GM03348 (cell line): Measurements from ENCODE around the gene NUP160.
"Not testable (repeated sequence)": the region's sequence is repeated elsewhere in the genome, so short reads cannot be mapped to it uniquely, and the experiment has no call there.

Source experiments
- DNase-seq: peaks from one replicate; pipeline ENCODE4 v3.0.0; 2012; ENCODE audit warnings: low spot score

NUP160 gene, protein sequence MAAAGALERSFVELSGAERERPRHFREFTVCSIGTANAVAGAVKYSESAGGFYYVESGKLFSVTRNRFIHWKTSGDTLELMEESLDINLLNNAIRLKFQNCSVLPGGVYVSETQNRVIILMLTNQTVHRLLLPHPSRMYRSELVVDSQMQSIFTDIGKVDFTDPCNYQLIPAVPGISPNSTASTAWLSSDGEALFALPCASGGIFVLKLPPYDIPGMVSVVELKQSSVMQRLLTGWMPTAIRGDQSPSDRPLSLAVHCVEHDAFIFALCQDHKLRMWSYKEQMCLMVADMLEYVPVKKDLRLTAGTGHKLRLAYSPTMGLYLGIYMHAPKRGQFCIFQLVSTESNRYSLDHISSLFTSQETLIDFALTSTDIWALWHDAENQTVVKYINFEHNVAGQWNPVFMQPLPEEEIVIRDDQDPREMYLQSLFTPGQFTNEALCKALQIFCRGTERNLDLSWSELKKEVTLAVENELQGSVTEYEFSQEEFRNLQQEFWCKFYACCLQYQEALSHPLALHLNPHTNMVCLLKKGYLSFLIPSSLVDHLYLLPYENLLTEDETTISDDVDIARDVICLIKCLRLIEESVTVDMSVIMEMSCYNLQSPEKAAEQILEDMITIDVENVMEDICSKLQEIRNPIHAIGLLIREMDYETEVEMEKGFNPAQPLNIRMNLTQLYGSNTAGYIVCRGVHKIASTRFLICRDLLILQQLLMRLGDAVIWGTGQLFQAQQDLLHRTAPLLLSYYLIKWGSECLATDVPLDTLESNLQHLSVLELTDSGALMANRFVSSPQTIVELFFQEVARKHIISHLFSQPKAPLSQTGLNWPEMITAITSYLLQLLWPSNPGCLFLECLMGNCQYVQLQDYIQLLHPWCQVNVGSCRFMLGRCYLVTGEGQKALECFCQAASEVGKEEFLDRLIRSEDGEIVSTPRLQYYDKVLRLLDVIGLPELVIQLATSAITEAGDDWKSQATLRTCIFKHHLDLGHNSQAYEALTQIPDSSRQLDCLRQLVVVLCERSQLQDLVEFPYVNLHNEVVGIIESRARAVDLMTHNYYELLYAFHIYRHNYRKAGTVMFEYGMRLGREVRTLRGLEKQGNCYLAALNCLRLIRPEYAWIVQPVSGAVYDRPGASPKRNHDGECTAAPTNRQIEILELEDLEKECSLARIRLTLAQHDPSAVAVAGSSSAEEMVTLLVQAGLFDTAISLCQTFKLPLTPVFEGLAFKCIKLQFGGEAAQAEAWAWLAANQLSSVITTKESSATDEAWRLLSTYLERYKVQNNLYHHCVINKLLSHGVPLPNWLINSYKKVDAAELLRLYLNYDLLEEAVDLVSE (N-terminal part only)

DNA sequence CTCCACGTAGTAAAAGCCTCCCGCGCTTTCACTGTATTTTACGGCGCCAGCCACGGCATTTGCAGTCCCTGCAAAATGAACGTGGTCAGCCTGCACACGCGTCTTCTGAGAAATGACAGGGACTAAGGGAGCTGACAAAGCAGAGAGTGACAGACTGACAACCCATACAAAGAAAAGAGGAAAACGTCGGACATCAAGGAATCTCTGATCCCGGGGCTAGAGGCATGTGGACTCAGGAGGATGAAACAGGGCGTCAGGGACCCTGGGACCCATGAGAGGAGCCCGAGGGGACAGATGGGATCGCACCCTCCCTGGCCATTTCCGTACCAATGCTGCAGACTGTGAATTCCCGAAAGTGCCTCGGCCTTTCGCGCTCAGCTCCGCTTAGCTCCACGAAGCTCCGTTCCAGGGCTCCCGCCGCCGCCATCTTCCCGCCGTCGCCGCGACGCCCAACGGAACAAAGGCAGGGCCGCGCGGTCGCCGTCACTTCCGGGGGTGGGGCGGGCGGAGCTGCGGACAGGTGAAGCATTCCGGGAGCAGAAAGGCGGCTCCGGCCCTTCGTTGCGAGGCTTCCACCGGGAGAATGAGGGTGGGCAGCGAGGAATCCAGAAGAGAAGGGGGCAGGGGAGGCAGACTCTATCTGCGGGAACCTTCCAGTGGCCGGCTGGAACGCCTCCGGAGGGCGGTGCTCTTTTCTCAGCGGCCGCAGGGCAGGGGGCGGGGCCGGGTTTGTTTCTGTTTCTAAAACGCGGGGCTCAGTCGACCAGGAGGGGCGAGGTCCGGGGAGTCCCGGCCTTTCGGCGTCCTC is at the start of gene NUP160:
Gene NUP160 (minus strand): TSS at position 459 of the 808 bp plus-strand sequence. CDS start 32 bp downstream, at position 427.
- peak; percentile 92 for DNase-seq

DNA sequence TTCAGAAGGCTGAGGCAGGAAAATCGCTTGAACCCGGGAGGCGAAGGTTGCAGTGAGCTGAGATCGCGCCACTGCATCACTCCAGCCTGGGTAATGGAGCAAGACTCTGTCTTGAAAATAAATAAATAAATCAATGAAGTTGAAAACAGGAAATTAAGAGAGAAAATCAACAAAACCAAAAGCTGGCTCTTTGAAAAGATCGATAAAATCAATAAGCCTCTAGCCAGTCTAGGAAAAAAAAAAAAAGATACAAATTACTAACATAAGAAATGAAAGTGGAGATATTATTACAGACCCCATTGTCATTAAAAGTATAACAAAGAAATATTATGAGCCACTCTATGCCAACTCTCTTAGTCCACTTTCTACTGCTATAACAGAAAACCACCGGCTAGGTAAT is 48.0 kb upstream of the NUP160 start:
- no peak for DNase-seq

DNA sequence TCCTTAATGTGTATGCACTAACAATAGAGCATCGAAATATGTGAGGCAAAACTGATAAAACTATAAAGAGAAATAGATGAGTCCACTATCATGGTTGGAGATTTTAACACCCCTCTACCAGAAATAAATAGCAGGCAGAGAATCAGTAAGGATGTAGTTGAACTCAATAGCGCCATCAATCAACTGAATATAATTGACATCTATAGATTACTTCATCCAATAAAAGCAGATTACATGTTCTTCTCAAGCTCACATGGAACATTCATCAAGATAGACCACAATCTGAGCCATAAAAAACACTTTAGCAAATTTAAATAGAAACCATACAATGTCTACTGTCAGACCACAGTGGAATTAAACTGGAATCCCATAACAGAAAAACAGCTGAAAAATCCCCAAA is 46.9 kb upstream of the NUP160 start:
- no peak for DNase-seq

DNA sequence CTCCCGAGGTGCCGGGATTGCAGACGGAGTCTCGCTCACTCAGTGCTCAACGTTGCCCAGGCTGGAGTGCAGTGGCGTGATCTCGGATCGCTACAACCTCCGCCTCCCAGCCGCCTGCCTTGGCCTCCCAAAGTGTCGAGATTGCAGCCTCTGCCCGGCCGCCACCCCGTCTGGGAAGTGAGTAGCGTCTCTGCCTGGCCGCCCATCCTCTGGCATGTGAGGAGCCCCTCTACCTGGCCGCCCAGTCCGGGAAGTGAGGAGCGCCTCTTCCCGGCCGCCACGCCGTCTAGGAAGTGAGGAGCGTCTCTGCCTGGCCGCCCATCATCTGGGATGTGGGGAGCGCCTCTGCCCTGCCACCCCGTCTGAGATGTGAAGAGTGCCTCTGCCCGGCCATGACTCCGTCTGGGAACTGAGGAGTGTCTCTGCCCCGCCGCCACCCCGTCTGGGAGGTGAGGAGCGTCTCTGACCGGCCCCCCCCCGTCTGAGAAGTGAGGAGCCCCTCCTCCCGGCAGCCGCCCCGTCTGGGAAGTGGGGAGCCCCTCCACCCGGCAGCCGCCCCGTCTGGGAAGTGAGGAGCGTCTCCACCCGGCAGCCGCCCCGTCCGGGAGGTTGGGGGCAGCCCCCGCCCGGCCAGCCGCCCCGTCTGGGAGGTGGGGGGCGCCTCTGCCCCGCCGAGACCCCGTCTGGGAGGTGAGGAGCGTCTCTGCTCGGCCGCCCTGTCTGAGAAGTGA is 44.6 kb upstream of the NUP160 start:
- DNase-seq: not testable (repeated sequence)

DNA sequence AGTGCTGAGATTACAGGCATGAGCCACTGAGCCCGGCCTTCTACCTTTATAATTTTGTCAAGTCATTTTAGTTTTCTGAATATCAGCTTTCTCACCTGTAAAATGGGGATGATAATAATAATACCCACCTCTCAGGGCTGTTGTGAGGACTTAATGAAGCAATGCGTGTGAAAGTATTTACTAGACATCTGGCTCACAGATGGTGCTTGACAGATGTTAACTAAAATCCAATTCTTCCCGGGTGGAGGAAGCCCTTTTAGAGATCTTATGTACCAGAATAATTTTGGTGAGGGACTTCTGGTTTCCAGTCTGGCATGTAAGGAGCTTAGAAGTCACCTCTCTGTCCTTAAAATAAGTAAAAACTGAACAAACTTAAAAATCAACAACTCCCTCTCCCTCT is 43.7 kb upstream of the NUP160 start:
- DNase-seq: peak; percentile 36

DNA sequence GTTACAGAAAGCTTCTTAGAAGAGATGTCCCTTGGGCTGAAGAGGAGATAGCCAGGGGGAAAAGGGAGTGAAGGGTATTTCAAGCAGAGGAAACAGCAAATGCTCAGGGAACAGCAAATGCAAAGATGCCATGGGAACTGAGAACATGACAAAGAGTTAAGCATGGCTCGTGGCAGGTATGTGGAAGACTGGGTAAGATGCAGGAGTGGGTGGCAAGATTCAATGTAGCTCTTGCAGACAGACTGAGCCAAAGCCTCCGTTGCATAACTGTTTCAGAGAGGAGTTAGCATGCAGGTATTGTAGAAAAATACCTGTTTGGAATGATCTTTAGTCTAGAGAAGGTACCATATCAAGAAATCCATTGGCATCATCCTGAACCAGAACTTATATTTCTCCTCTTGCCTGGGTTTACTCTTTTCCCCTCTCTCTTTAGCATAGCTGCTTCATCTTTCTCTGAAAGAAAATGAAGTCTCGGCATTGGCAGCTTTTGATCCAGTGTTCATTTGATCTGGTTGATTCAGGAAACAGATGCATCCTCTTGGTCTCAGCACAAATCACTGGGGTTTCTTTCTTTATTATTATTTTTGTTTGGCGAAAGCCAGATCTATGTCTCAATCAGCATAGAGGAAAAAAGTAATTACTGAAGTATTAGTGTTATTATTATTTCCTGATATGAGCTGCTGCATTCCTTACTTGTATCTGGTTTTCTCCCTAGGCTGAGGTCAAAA is 41.7 kb upstream of the NUP160 start:
- DNase-seq: no peak

DNA sequence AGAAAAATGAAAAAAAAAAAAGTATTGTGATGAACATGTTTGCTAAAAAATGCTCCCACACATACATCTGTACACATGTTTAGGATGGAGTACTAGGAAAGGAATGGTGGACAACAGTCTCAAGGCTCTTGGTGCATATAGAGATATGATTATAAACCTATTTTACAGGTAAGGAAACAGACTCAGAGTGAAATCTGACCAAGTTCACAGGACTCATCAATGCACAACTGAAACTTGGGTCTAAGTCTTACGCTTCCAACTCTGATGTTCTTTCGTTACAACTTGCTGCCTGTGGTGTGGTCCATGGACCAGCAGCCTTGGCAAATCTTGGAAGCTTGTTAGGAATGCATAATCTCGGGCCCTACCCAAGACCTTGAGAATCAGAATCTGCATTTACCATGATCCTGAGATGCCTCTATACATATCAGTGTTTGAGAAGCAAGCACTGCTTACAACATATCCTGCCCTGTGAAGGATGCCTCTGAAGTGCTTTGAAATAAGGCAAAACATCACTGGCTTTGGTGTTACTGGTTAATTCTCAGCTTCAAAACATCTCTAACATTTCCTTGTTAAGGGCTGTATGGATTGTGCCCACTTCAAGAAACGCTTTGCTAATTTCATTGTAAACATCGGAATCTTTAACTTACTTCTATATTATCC is 39.9 kb upstream of the NUP160 start:
- no peak for DNase-seq

DNA sequence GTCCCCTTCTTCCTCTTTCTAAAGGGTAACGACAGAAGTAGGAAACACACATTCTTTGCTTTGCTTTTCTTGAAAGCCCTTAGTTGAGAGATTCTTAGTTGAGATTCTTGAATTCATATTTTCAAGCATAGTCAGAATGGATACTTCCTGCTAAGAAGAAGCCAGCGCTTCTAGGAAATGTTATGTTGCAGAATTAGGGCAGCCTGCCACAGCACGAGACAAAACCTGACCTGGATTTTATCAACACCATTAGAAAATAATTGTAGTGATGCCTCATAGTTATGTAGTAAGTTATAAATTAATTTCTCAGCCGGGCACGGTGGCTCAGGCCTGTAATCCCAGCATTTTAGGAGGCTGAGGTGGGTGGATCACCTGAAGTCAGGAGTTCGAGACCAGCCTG is 37.9 kb upstream of the NUP160 start:
- peak; percentile 79 for DNase-seq

DNA sequence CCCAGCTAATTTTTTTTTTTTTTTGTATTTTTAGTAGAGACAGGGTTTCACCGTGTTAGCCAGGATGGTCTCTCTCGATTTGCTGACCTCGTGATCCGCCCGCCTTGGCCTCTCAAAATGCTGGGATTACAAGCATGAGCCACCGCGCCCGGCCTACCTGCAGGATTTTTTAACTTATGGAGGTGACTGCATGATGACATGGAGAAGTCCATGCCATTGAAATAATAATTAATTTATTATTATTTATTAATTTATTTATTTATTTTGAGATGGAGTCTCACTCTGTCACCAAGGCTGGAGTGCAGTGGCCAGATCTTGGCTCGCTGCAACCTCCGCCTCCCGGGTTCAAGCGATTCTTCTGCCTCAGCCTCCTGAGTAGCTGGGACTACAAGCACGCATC is 34.3 kb upstream of the NUP160 start:
- not testable (repeated sequence) for DNase-seq

DNA sequence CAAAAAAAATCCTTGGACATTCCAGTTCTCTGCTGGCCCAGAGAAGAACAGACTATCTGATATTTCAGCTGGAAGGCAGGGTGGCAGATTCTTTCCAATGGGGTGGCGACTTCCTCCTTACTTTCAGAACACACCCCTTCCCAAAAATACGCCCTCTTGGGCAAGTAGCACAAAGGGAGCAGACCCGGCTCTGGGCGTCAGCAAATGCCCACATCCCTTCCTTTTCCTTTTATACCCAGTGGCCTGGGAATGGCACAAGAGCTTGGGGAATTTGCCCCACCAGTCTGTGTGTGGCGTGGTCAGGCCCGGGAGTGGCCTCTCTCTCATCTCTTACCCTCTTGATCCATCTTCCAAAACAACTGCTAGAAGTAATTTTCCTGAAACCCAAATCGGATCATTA is 33.0 kb upstream of the NUP160 start:
- DNase-seq: no peak

DNA sequence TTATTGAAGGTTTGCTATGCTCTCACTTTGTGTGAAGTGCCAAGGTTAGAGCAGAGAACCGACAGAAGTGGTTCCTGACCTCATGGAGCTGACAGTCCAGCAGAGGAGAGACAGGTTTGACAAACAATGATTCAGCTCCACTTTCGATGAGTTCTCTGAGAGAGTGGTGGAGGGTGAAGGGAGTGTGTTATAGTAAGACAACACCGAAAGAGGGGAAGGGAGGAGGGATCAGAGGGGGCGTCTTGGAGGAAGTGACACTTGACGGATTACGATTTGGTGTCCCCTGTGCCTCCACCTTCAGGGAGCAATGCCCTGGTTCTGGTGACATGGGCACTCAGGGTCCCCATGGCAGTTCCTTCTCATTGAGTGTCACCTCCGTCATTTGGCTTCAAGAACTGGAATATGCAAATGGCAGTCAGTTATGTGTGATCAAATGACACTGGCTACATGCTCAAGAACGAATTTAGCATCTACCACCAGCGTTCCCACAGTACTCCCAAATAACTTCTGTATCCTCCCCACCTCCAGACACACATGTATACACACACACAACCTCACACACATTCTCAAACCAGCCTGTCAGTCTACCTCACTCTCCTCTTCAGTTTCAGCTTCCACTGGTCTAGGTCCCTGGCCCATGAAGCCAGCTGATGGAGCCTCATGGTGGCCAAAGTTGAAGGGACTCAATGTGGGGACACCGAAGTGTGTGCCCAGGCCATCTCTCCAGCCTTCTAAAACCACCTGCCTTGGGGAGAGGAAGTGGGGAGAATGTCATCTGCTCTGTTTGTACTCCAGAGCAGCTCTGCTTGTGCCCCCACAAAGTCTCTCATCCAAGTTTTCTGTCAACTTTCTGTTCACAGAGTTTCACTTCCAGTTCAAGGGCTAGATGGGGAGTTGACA is 31.4 kb upstream of the NUP160 start:
- DNase-seq: no peak

DNA sequence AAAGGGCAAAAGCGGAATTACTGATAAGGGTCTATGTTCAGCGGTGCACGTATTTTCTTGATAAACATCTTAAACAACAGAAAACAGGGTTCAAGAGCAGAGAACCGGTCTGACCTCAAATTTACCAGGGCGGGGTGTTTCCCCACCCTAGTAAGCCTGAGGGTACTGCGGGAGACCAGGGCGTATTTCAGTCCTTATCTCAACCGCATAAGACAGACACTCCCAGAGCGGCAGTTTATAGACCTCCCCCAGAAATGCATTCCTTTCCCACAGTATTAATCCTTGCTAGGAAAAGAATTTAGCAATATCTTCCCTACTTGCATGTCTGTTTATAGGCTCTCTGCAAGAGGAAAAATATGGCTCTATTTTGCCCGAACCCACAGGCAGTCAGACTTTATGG is 27.7 kb upstream of the NUP160 start:
- DNase-seq: not testable (repeated sequence)

DNA sequence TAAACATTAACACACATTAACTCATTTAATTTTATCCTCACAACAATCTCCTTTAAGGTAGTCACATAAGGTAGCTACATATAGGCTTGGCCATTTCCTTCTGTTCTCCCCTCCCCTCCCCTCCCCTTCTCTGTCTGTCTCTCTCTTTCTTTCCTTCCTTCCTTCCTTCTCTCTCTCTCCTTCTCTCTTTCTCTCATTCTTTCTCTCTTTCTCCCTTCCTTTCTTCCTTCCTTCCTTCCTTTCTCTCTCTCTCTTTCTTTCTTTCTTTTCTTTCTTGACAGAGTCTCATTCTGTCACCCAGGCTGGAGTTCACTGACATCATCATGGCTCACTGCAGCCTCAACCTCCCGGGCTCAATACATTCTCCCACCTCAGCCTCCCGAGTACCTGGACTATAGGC is 22.3 kb upstream of the NUP160 start:
- DNase-seq: no peak

DNA sequence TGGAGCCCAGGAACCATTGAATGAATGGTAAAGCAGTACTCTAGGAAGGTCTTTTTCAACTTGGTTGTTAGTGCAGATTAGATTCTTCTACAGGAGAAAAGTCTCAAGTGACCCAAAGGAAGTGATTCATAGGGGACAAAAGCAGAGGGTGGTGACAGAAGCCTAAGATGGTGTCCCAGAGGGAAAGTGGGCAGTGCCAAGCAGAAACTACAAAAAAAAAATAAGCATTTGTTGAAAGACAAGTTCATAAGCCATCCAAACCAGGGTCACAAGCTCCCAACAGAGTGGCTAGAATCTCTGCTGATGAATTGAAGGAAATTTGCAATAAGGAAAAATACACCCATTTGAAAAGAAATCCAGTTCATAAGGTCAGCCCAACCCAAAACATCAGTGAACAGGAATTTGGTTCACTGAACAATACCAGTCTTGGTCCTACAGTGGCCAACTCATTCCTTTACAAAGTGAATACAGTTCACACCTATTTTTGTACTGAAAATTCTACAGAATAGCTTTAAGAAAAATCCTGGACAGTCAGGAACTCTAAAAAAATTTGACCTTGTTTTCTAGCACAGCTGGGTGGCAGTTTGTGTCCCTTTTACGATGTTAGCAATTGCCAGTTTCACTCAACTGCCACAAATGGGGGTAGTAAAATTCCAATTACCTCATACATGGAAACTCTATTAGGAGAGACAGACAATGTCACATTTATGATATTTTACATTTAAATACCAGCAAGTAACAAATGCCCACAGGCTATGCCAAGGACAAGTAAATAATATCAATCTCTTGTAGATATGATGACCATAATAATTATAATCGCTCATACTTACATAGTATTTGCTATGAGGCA is 21.6 kb upstream of the NUP160 start:
- peak; percentile 22 for DNase-seq

DNA sequence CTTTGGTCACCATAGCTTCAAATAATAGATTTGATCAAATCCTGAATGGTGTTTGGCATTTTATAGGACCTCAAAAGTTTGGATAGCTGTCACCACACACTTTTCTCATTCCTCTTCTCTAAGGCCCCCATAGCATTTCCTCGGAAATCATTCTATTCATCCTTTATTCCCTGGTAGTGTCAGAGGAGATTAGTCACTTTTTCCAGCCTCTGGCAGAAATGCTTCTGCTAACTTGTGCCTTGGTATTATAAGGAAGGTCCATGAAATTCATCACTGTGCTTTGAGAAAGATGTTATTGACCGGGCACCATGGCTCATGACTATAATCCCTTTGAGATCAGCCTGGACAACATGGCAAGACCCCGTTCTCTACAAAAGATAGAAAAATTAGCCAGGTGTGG is 19.7 kb upstream of the NUP160 start:
- no peak for DNase-seq

DNA sequence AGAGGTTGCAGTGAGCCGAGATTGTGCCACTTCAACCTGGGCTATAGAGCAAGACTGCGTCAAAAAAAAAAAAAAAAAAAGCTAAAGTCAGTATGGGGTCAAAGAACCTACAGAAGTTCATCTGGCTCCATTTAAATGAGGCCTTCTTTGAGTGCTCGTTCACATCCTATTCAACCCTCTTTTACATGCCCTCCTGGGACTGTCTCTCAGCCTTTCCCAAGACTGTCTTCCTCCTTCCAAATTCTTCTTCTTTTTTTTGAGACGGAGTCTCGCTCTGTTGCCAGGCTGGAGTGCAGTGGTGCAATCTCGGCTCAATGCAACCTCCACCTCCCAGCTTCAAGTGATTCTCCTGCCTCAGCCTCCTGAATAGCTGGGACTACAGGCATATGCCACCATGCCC is 18.7 kb upstream of the NUP160 start:
- not testable (repeated sequence) for DNase-seq

DNA sequence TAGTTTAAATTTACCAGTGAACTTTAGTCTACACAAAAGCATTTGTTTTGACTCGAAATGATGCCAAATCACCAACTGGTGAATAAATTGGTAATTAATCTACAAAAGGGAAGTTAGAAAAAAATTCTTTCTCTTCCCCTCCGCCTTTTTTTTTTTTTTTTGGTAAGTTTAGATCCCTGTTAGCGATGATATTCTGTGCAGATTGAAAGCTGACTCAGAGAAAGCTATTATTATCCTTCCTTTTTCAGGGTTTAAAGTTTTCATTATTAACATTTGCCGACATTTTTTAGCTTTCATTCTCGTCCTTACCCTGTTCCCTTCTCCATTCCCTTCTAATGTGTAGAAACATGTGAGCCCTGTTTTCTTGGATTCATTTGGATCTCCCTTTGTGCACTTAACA is 16.8 kb upstream of the NUP160 start:
- DNase-seq: peak; percentile 26
